Right lobe of liver (tissue), 6 donors: Measurements from ENCODE around the gene ZNF319. TPM values are rescaled to one million over a fixed set of nuclear protein-coding genes. Genes with fewer than 3 reads are reported as not detected.
"Not testable (repeated sequence)": the region's sequence is repeated elsewhere in the genome, so short reads cannot be mapped to it uniquely, and the experiment has no call there.

Experiments
- ATAC-seq, 4 donors: fragments of 200-7000 bp; cut with Tn5 transposase; one replicate each; pipeline ENCODE4 v1.9.1; 2020; ENCODE audit warnings: mild to moderate bottlenecking in 4 of 4, moderate library complexity in 4 of 4
- DNase-seq, 3 donors: peaks; one replicate each; pipeline ENCODE4 v3.0.0-alpha.2; 2020
- H3K27ac ChIP-seq, 3 donors: fragments of 200-600 bp; one replicate each; pipeline ENCODE4 v1.8.0; 2022
- H3K27me3 ChIP-seq, 2 donors: fragments of 200-600 bp; one replicate each; pipeline ENCODE4 v1.8.0; 2022
- H3K36me3 ChIP-seq, 4 donors: fragments of 200-600 bp; sonication (generic) in 1 of 4; one replicate each; pipeline versions ENCODE4 v1.5.1 to v1.8.0; 2017 to 2022; ENCODE audit warnings: control low read depth in 1 of 4
- H3K4me1 ChIP-seq, 4 donors: fragments of 200-600 bp; sonication (generic) in 1 of 4; one replicate each; pipeline versions ENCODE4 v1.5.1 to v1.8.0; 2017 to 2022; ENCODE audit warnings: control low read depth in 1 of 4
- H3K4me3 ChIP-seq, 3 donors: fragments of 200-600 bp; one replicate each; pipeline ENCODE4 v1.8.0; 2022
- H3K9me3 ChIP-seq, 4 donors: fragments of 200-600 bp; sonication (generic) in 1 of 4; one replicate each; pipeline versions ENCODE4 v1.5.1 to v1.8.0; 2017 to 2022; ENCODE audit warnings: control low read depth in 1 of 4
- CTCF ChIP-seq, 4 donors: fragments of 200-600 bp in 3 of 4; fragments of 450-650 bp in 1 of 4; IDR thresholded peaks; one replicate each; pipeline versions ENCODE4 v1.5.1 to v1.8.0; 2016 to 2022; ENCODE audit warnings: antibody characterized with exemption in 4 of 4, mild to moderate bottlenecking in 2 of 4
- POLR2A ChIP-seq: fragments of 450-650 bp; IDR thresholded peaks from one replicate; pipeline ENCODE4 v1.6.1; 2017; ENCODE audit warnings: antibody characterized with exemption, mild to moderate bottlenecking
- WGBS: methylation state at CpG from one replicate; pipeline ENCODE4 v1.1.6; 2018; ENCODE audit warnings: low coverage, low lambda C conversion rate; ENCODE audit not compliant: insufficient coverage; ENCODE audit errors: missing lambda C conversion rate; 5-methylcytosine and 5-hydroxymethylcytosine counted together
- intact Hi-C, 2 donors: fragments of 100-400 bp; cut with DNase I; formaldehyde crosslinking; loops; one replicate each; pipeline versions ENCODE4 v1.11.2 to v1.14.1; 2022
- total RNA-seq, 6 experiments: library from RNA; depleted of rRNA in 2 of 6; stranded (reverse); fragments of >200 nt in 2 of 6; fragmentation: NEBNext Ultra II Directional in 3 of 6; extraction: Animal tissue kit (Norgen Biotek cat#: 25700) in 3 of 6; gene quantifications; one replicate each; pipeline versions ENCODE4 v1.1.0 to v1.2.4, GENCODE V29; 2016 to 2023
- donor health status: DM: no; HTN: yes; CAD: no.
- donor health status: DM: no; HTN: no; CAD: no.
- donor health status: DM: no; HTN: no; CAD: no.
- donor health status: DM: no; HTN: yes; CAD: no.
- donor health status: DM: no; HTN: yes; CAD: no.

Gene ZNF319
- total RNA-seq, 6 experiments from 2014 or later: 2.5 to 4.9 (median 3.4) TPM

- H3K36me3 ChIP-seq: peaks cover 0 to 23% (median 3%) of the 10 kb centered on the region in 4 donors
- H3K27me3 ChIP-seq: no peaks in the 10 kb centered on the region
- intact Hi-C loops: loop anchor here in 1 of 2 donors (10.0 kb wide), 1 partner anchor 245 kb away; no protein-coding TSS in a partner anchor
- 94% methylated on average over 5 of the region's 11 CpGs for WGBS
- ATAC-seq (no peak), DNase-seq (no peak)
- TF ChIP-seq CTCF (IDR thresholded peaks at IDR 0.05) (no peak), POLR2A (no peak)
- H3K4me3 ChIP-seq: no peak overlapping the region
- no peak overlapping the region for H3K27ac ChIP-seq
- no peaks in the 10 kb centered on the region for H3K9me3 ChIP-seq
- peaks cover 0 to 2% (median 0%) of the 10 kb centered on the region in 4 donors for H3K4me1 ChIP-seq
Measured at GRCh38 chr16:58009856-58010416, 9.5 kb upstream of the ZNF319 start.

- H3K27me3 ChIP-seq, intact Hi-C loops, H3K9me3 ChIP-seq, H3K4me3 ChIP-seq, H3K36me3 ChIP-seq: not testable (repeated sequence)
- H3K4me1 ChIP-seq: peaks cover 0 to 10% (median 3%) of the 10 kb centered on the region in 4 donors
- H3K27ac ChIP-seq: peak overlapping the region in 1 of 3 donors; percentile 17
- WGBS: 40% methylated on average over 10 of the region's 12 CpGs
- DNase-seq: peak in 2 of 3 donors; percentile 57 to 65
- peak in 1 of 4 donors; percentile 8 for ATAC-seq
Measured at GRCh38 chr16:58004736-58005135, 4.3 kb upstream of the ZNF319 start.

- TF ChIP-seq POLR2A: no peak
- no peak for TF ChIP-seq CTCF (IDR thresholded peaks at IDR 0.05)
- peaks cover 0 to 13% (median 5%) of the 10 kb centered on the region in 4 donors for H3K4me1 ChIP-seq
- 86% methylated on average over 2 of the region's 5 CpGs for WGBS
- ATAC-seq (no peak), DNase-seq (peak in 1 of 3 donors; percentile 19)
- H3K27me3 ChIP-seq: no peaks in the 10 kb centered on the region
- H3K4me3 ChIP-seq: no peak overlapping the region
- H3K27ac ChIP-seq: no peak overlapping the region
- intact Hi-C loops: no loop called here
- no peaks in the 10 kb centered on the region for H3K9me3 ChIP-seq
- peaks cover 0 to 3% (median 1%) of the 10 kb centered on the region in 4 donors for H3K36me3 ChIP-seq
Measured at GRCh38 chr16:58002936-58003335, 2.5 kb upstream of the ZNF319 start.

- Histone ChIP-seq H3K27ac (no peak overlapping the region), H3K9me3 (no peaks in the 10 kb centered on the region), H3K4me3 (no peak overlapping the region), H3K27me3 (no peaks in the 10 kb centered on the region), H3K4me1 (peaks cover 0 to 13% (median 5%) of the 10 kb centered on the region in 4 donors), H3K36me3 (peaks cover 0 to 7% (median 2%) of the 10 kb centered on the region in 4 donors)
- DNase-seq (peak in 1 of 3 donors; percentile 27), ATAC-seq (no peak)
- 61% methylated on average over 8 of the region's 9 CpGs for WGBS
- no peak for TF ChIP-seq POLR2A
- no peak for TF ChIP-seq CTCF (IDR thresholded peaks at IDR 0.05)
- intact Hi-C loops: no loop called here
Measured at GRCh38 chr16:58002416-58002800, 1.9 kb upstream of the ZNF319 start.

GRCh38 chr16:58001781-58002415 lies 1.4 kb upstream of the ZNF319 start:
- Histone ChIP-seq H3K27ac (peak overlapping the region in 1 of 3 donors; percentile 85), H3K4me3 (peak overlapping the region; percentile 74 to 86 (median 85)), H3K27me3 (no peaks in the 10 kb centered on the region), H3K9me3 (no peaks in the 10 kb centered on the region), H3K36me3 (peaks cover 0 to 12% (median 2%) of the 10 kb centered on the region in 4 donors), H3K4me1 (peaks cover 0 to 13% (median 5%) of the 10 kb centered on the region in 4 donors)
- DNase-seq: no peak
- no peak for TF ChIP-seq CTCF (IDR thresholded peaks at IDR 0.05)
- no peak for TF ChIP-seq POLR2A
- WGBS: 25% methylated on average over 5 of the region's 10 CpGs
- intact Hi-C loops: no loop called here
- ATAC-seq: no peak
